Immature natural killer cell (primary cell): Measurements from ENCODE around the gene ARL9. TPM values are rescaled to one million over a fixed set of nuclear protein-coding genes. Genes with fewer than 3 reads are reported as not detected.

ENCODE experiments used
- DNase-seq, 3 donors: peaks; one replicate each; pipeline ENCODE4 v3.0.0; 2022; ENCODE audit warnings: mixed read lengths in 1 of 3
- H3K27ac Mint-ChIP-seq, 6 donors: one replicate each; pipeline ENCODE4 v1.8.0; 2020; ENCODE audit warnings: mixed read lengths in 6 of 6, mild to moderate bottlenecking in 5 of 6, inconsistent platforms in 4 of 6, moderate library complexity in 3 of 6
- H3K27me3 Mint-ChIP-seq, 3 donors: one replicate each; pipeline ENCODE4 v1.8.0; 2020 to 2021; ENCODE audit warnings: low read depth in 3 of 3, mild to moderate bottlenecking in 3 of 3, mixed read lengths in 3 of 3, moderate library complexity in 3 of 3, inconsistent platforms in 1 of 3
- H3K36me3 Mint-ChIP-seq, 3 donors: one replicate each; pipeline ENCODE4 v1.8.0; 2020; ENCODE audit warnings: mixed read lengths in 3 of 3, inconsistent platforms in 2 of 3, mild to moderate bottlenecking in 2 of 3
- H3K4me1 Mint-ChIP-seq, 2 donors: one replicate each; pipeline ENCODE4 v1.8.0; 2020; ENCODE audit warnings: inconsistent platforms in 2 of 2, mild to moderate bottlenecking in 2 of 2, mixed read lengths in 2 of 2, moderate library complexity in 1 of 2
- H3K4me3 Mint-ChIP-seq, 5 donors: one replicate each; pipeline ENCODE4 v1.8.0; 2020; ENCODE audit warnings: mild to moderate bottlenecking in 5 of 5, mixed read lengths in 5 of 5, inconsistent platforms in 3 of 5, moderate library complexity in 3 of 5
- H3K9me3 Mint-ChIP-seq, 6 donors: one replicate each; pipeline ENCODE4 v1.8.0; 2020; ENCODE audit warnings: mild to moderate bottlenecking in 6 of 6, mixed read lengths in 6 of 6, inconsistent platforms in 4 of 6, moderate library complexity in 3 of 6
- polyA plus RNA-seq, 3 donors: library from polyadenylated mRNA; unstranded; fragments of 300-500 nt; fragmentation: Illumina TruSeq; gene quantifications; one replicate each; pipeline ENCODE4 v1.2.3, GENCODE V29; 2021

Gene ARL9
- polyA plus RNA-seq, 3 donors from 2014 or later, result 0.28 TPM; not detected in 2

- no peak for DNase-seq
- Mint-ChIP-seq H3K4me1 (no peaks in the 10 kb centered on the region), H3K4me3 (no peak overlapping the region), H3K36me3 (peaks cover 14 to 61% (median 23%) of the 10 kb centered on the region in 3 donors), H3K27me3 (peaks cover 0 to 1% (median 0%) of the 10 kb centered on the region in 3 donors), H3K9me3 (no peaks in the 10 kb centered on the region), H3K27ac (no peak overlapping the region)
Measured at GRCh38 chr4:56477192-56477702, 28.3 kb upstream of the ARL9 start.

- peak overlapping the region in 1 of 6 donors; percentile 41 for H3K27ac Mint-ChIP-seq
- peaks cover 0 to 1% (median 0%) of the 10 kb centered on the region in 3 donors for H3K27me3 Mint-ChIP-seq
- no peaks in the 10 kb centered on the region for H3K4me1 Mint-ChIP-seq
- H3K36me3 Mint-ChIP-seq, result peaks cover 16 to 59% (median 21%) of the 10 kb centered on the region in 3 donors
- H3K4me3 Mint-ChIP-seq, result no peak overlapping the region
- no peaks in the 10 kb centered on the region for H3K9me3 Mint-ChIP-seq
- DNase-seq, result no peak
Measured at GRCh38 chr4:56480691-56481090, 24.9 kb upstream of the ARL9 start.

GRCh38 chr4:56496241-56496640 lies 9.3 kb upstream of the ARL9 start:
- no peak for DNase-seq
- Mint-ChIP-seq H3K4me3 (no peak overlapping the region), H3K27ac (no peak overlapping the region), H3K27me3 (no peaks in the 10 kb centered on the region), H3K4me1 (no peaks in the 10 kb centered on the region), H3K36me3 (peaks cover 9 to 50% (median 25%) of the 10 kb centered on the region in 3 donors), H3K9me3 (no peaks in the 10 kb centered on the region)

- no peak for DNase-seq
- peaks cover 11 to 16% of the 10 kb centered on the region in 2 donors for H3K4me1 Mint-ChIP-seq
- H3K36me3 Mint-ChIP-seq, result no peaks in the 10 kb centered on the region
- H3K9me3 Mint-ChIP-seq, result no peaks in the 10 kb centered on the region
- no peak overlapping the region for H3K4me3 Mint-ChIP-seq
- no peak overlapping the region for H3K27ac Mint-ChIP-seq
- peaks cover 4 to 7% (median 4%) of the 10 kb centered on the region in 3 donors for H3K27me3 Mint-ChIP-seq
Measured at GRCh38 chr4:56511098-56511497, 5.5 kb downstream of the ARL9 start.

GRCh38 chr4:56512166-56512565 lies 6.6 kb downstream of the ARL9 start:
- Mint-ChIP-seq H3K9me3 (no peaks in the 10 kb centered on the region), H3K27ac (no peak overlapping the region), H3K4me1 (peaks cover 5 to 9% of the 10 kb centered on the region in 2 donors), H3K27me3 (peaks cover 0 to 4% (median 3%) of the 10 kb centered on the region in 3 donors), H3K36me3 (no peaks in the 10 kb centered on the region), H3K4me3 (no peak overlapping the region)
- no peak for DNase-seq

- no peak for DNase-seq
- Mint-ChIP-seq H3K4me1 (peaks cover 5 to 9% of the 10 kb centered on the region in 2 donors), H3K9me3 (no peaks in the 10 kb centered on the region), H3K27me3 (peaks cover 0 to 4% (median 3%) of the 10 kb centered on the region in 3 donors), H3K36me3 (no peaks in the 10 kb centered on the region), H3K4me3 (no peak overlapping the region), H3K27ac (no peak overlapping the region)
Measured at GRCh38 chr4:56513517-56513916, 7.9 kb downstream of the ARL9 start.

GRCh38 chr4:56530269-56531148 lies 24.9 kb downstream of the ARL9 start:
- H3K9me3 Mint-ChIP-seq, result no peaks in the 10 kb centered on the region
- H3K36me3 Mint-ChIP-seq, result no peaks in the 10 kb centered on the region
- peaks cover 4 to 12% (median 7%) of the 10 kb centered on the region in 3 donors for H3K27me3 Mint-ChIP-seq
- no peaks in the 10 kb centered on the region for H3K4me1 Mint-ChIP-seq
- peak; percentile 72 to 75 (median 74) for DNase-seq
- peak overlapping the region in 1 of 5 donors; percentile 72 for H3K4me3 Mint-ChIP-seq
- H3K27ac Mint-ChIP-seq, result no peak overlapping the region

- no peak overlapping the region for H3K4me3 Mint-ChIP-seq
- no peak overlapping the region for H3K27ac Mint-ChIP-seq
- peaks cover 4 to 12% (median 7%) of the 10 kb centered on the region in 3 donors for H3K27me3 Mint-ChIP-seq
- no peak for DNase-seq
- H3K36me3 Mint-ChIP-seq, result no peaks in the 10 kb centered on the region
- no peaks in the 10 kb centered on the region for H3K9me3 Mint-ChIP-seq
- H3K4me1 Mint-ChIP-seq, result no peaks in the 10 kb centered on the region
Measured at GRCh38 chr4:56531149-56531770, 25.7 kb downstream of the ARL9 start.

GRCh38 chr4:56531823-56532222 lies 26.2 kb downstream of the ARL9 start:
- Mint-ChIP-seq H3K36me3 (no peaks in the 10 kb centered on the region), H3K9me3 (no peaks in the 10 kb centered on the region), H3K27ac (no peak overlapping the region), H3K27me3 (peaks cover 3 to 12% (median 7%) of the 10 kb centered on the region in 3 donors), H3K4me1 (no peaks in the 10 kb centered on the region), H3K4me3 (no peak overlapping the region)
- no peak for DNase-seq

- H3K4me3 Mint-ChIP-seq, result no peak overlapping the region
- H3K36me3 Mint-ChIP-seq, result no peaks in the 10 kb centered on the region
- no peaks in the 10 kb centered on the region for H3K4me1 Mint-ChIP-seq
- no peak for DNase-seq
- H3K27me3 Mint-ChIP-seq, result peaks cover 2 to 12% (median 7%) of the 10 kb centered on the region in 3 donors
- H3K27ac Mint-ChIP-seq, result no peak overlapping the region
- H3K9me3 Mint-ChIP-seq, result no peaks in the 10 kb centered on the region
Measured at GRCh38 chr4:56532239-56532638, 26.6 kb downstream of the ARL9 start.

- H3K27ac Mint-ChIP-seq, result no peak overlapping the region
- H3K27me3 Mint-ChIP-seq, result peaks cover 3 to 10% (median 10%) of the 10 kb centered on the region in 3 donors
- no peaks in the 10 kb centered on the region for H3K36me3 Mint-ChIP-seq
- no peak for DNase-seq
- H3K4me1 Mint-ChIP-seq, result no peaks in the 10 kb centered on the region
- no peaks in the 10 kb centered on the region for H3K9me3 Mint-ChIP-seq
- no peak overlapping the region for H3K4me3 Mint-ChIP-seq
Measured at GRCh38 chr4:56535915-56536314, 30.3 kb downstream of the ARL9 start.

GRCh38 chr4:56537147-56537546 lies 31.6 kb downstream of the ARL9 start:
- peaks cover 3 to 10% (median 10%) of the 10 kb centered on the region in 3 donors for H3K27me3 Mint-ChIP-seq
- DNase-seq, result no peak
- no peak overlapping the region for H3K27ac Mint-ChIP-seq
- H3K4me1 Mint-ChIP-seq, result no peaks in the 10 kb centered on the region
- no peaks in the 10 kb centered on the region for H3K36me3 Mint-ChIP-seq
- H3K4me3 Mint-ChIP-seq, result no peak overlapping the region
- no peaks in the 10 kb centered on the region for H3K9me3 Mint-ChIP-seq

- Mint-ChIP-seq H3K9me3 (no peaks in the 10 kb centered on the region), H3K4me3 (no peak overlapping the region), H3K27ac (no peak overlapping the region), H3K27me3 (peaks cover 4 to 6% (median 5%) of the 10 kb centered on the region in 3 donors), H3K4me1 (peaks cover 15 to 18% of the 10 kb centered on the region in 2 donors), H3K36me3 (no peaks in the 10 kb centered on the region)
- no peak for DNase-seq
Measured at GRCh38 chr4:56540826-56541225, 35.2 kb downstream of the ARL9 start.

- H3K36me3 Mint-ChIP-seq, result no peaks in the 10 kb centered on the region
- H3K4me1 Mint-ChIP-seq, result peaks cover 15 to 18% of the 10 kb centered on the region in 2 donors
- H3K4me3 Mint-ChIP-seq, result peak overlapping the region; percentile 44 to 80 (median 73)
- no peak overlapping the region for H3K27ac Mint-ChIP-seq
- peaks cover 3 to 6% (median 6%) of the 10 kb centered on the region in 3 donors for H3K27me3 Mint-ChIP-seq
- peak; percentile 75 to 81 (median 79) for DNase-seq
- H3K9me3 Mint-ChIP-seq, result no peaks in the 10 kb centered on the region
Measured at GRCh38 chr4:56544573-56545131, 39.1 kb downstream of the ARL9 start.
